Loucy (cell line): ENCODE results near the gene NFIX.

Experiments used
- H2AFZ ChIP-seq: fragments of 200-600 bp; sonication (generic); 2 replicates; pipeline ENCODE4 v1.6.0; 2016; ENCODE audit warnings: antibody characterized with exemption, mild to moderate bottlenecking, low read length, moderate library complexity
- H3F3A ChIP-seq: fragments of 200-600 bp; 2 replicates; pipeline ENCODE4 v1.6.0; 2016; ENCODE audit warnings: antibody characterized with exemption, low read depth, mild to moderate bottlenecking
- H3K27me3 ChIP-seq: fragments of 200-600 bp; sonication (generic); 2 replicates; pipeline ENCODE4 v1.6.1; 2014; ENCODE audit warnings: low read length, mild to moderate bottlenecking; ENCODE audit not compliant: insufficient read depth, poor library complexity, severe bottlenecking
- H3K36me3 ChIP-seq: fragments of 200-600 bp; sonication (generic); 2 replicates; pipeline ENCODE4 v1.6.1; 2016; ENCODE audit warnings: low read length; ENCODE audit not compliant: insufficient read depth
- H3K4me1 ChIP-seq: fragments of 200-600 bp; sonication (generic); 2 replicates; pipeline ENCODE4 v1.5.1; 2014; ENCODE audit warnings: low read length, mild to moderate bottlenecking; ENCODE audit not compliant: insufficient read depth, poor library complexity, severe bottlenecking
- H3K4me2 ChIP-seq: fragments of 200-600 bp; sonication (generic); 2 replicates; pipeline ENCODE4 v1.6.0; 2014; ENCODE audit warnings: antibody characterized with exemption, low read length, low read depth, mild to moderate bottlenecking; ENCODE audit not compliant: poor library complexity, severe bottlenecking
- H3K4me3 ChIP-seq: fragments of 200-600 bp; sonication (generic); 2 replicates; pipeline ENCODE4 v1.5.1; 2014; ENCODE audit warnings: low read length, mild to moderate bottlenecking, mixed read lengths; ENCODE audit not compliant: poor library complexity, severe bottlenecking
- H3K79me2 ChIP-seq: fragments of 200-600 bp; sonication (generic); 2 replicates; pipeline ENCODE4 v1.6.1; 2014; ENCODE audit warnings: low read length; ENCODE audit not compliant: insufficient read depth
- H3K9ac ChIP-seq: fragments of 200-600 bp; sonication (generic); 2 replicates; pipeline ENCODE4 v1.6.0; 2014; ENCODE audit warnings: mild to moderate bottlenecking, low read depth, low read length, moderate library complexity; ENCODE audit not compliant: poor library complexity, severe bottlenecking
- H3K9me2 ChIP-seq: fragments of 200-600 bp; sonication (generic); replicated peaks from 2 replicates; pipeline ENCODE4 v1.6.1; 2016; ENCODE audit warnings: low read depth, low read length, mixed read lengths
- H3K9me3 ChIP-seq: fragments of 200-600 bp; sonication (generic); 2 replicates; pipeline ENCODE4 v1.6.1; 2014; ENCODE audit warnings: mild to moderate bottlenecking, antibody characterized with exemption, low read length, low read depth; ENCODE audit not compliant: insufficient read depth
- H4K20me1 ChIP-seq: fragments of 200-600 bp; sonication (generic); 2 replicates; pipeline ENCODE4 v1.6.0; 2014; ENCODE audit warnings: antibody characterized with exemption, low read length, mild to moderate bottlenecking; ENCODE audit not compliant: insufficient read depth, poor library complexity, severe bottlenecking
- EZH2phosphoT487 ChIP-seq: fragments of 200-600 bp; IDR thresholded peaks from 2 replicates; pipeline ENCODE4 v1.6.1; 2018; ENCODE audit warnings: antibody characterized with exemption, mild to moderate bottlenecking, moderate library complexity, borderline replicate concordance
- TF ChIP-seq, protein P1 (sequence below): fragments of 200-600 bp; sonication (generic); conservative IDR thresholded peaks from 2 replicates; pipeline ENCODE4 v1.5.1; 2014; ENCODE audit warnings: mild to moderate bottlenecking, antibody characterized with exemption, low read length

NFIX gene

DNA sequence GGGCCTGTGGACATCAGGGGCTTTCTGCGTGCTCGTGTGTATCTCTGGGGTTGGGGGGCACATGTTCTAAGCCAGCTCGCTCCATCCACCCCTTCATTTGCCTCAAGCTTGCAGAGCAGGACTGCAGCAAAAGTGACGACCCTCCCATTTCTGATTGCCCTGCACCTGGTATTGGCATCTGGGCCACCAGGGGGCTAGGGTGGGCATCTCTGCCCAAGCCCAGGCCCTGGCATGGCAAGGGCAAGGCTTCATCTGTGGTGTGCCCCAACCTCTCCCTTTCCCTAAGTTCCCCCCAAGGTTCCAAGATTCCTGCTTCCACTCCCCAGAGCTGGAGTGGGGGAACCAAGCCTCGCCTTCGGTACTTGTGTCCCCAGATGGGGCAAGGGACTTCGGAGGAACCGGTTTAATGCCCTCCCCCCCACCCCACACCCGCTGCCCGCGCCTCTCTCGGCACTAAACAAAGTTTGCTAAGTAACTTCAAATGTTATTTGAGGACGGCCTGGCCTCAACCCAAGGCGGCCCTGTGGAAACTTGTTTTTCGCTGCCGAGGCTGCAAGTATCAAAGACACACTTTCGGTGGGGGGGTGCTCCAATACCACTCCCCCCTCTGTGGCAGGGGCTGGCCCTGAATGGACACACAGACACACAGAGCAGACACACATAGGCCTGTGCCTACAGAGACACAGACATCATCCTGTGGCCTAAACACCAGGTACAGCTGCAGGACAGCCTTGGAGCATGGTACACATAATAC is 12.2 kb downstream of the NFIX start:
- Histone ChIP-seq H3K79me2 (no peaks in the 10 kb centered on the region), H2AFZ (no peak overlapping the region), H3K4me1 (no peaks in the 10 kb centered on the region), H3K9me2 (no peaks in the 10 kb centered on the region), H3F3A (no peaks in the 10 kb centered on the region), H4K20me1 (no peaks in the 10 kb centered on the region), H3K36me3 (no peaks in the 10 kb centered on the region), H3K9ac (no peak overlapping the region), H3K4me2 (no peak overlapping the region), H3K4me3 (no peak overlapping the region), H3K9me3 (no peaks in the 10 kb centered on the region), H3K27me3 (no peaks in the 10 kb centered on the region)
- TF ChIP-seq, protein P1, sequence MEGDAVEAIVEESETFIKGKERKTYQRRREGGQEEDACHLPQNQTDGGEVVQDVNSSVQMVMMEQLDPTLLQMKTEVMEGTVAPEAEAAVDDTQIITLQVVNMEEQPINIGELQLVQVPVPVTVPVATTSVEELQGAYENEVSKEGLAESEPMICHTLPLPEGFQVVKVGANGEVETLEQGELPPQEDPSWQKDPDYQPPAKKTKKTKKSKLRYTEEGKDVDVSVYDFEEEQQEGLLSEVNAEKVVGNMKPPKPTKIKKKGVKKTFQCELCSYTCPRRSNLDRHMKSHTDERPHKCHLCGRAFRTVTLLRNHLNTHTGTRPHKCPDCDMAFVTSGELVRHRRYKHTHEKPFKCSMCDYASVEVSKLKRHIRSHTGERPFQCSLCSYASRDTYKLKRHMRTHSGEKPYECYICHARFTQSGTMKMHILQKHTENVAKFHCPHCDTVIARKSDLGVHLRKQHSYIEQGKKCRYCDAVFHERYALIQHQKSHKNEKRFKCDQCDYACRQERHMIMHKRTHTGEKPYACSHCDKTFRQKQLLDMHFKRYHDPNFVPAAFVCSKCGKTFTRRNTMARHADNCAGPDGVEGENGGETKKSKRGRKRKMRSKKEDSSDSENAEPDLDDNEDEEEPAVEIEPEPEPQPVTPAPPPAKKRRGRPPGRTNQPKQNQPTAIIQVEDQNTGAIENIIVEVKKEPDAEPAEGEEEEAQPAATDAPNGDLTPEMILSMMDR = no peak

DNA sequence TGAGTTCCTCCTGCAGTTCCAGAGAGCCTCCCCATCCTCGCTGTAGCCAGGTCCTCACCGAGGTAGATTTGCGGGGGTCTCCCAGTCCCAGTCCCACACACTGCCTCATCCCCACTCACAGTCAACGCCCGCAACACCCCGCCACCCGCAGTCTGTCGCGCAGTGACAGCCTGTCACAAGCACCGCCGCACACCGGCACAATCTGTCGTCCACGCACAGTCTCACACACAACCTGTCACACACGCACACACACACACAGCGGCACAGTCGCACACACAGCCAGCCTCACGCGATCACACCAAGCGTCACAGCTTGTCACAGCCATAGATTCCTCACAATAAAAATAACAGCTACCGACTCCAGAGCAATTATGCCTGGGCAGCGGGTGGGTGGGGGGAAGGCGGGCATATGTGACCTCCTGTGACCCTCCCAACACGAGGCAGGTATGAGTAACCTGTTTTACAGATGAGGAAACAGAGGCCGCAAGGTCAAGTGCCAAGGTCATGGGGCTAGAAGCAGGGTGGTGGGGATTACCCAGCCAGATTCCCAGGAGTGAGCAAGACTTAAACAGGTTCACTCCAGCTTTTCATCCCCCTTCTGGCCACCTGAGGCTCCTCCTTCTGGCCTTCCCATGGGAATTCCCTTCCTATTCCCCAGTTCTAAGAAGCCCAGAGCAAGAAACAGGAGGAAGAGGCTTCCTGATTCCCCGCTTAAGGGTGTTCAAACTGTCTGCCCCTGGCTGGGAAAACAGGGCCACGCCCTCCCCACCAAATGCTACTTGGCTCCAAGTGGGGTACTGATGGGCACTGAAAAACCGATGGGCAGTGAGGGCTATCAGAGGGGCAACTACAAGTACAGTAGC is 13.9 kb downstream of the NFIX start:
- H3K4me2 ChIP-seq = no peak overlapping the region
- H3F3A ChIP-seq = no peaks in the 10 kb centered on the region
- H3K9ac ChIP-seq = no peak overlapping the region
- H4K20me1 ChIP-seq = no peaks in the 10 kb centered on the region
- H3K9me3 ChIP-seq = no peaks in the 10 kb centered on the region
- no peaks in the 10 kb centered on the region for H3K9me2 ChIP-seq
- H3K4me3 ChIP-seq = no peak overlapping the region
- no peak for TF ChIP-seq EZH2phosphoT487
- TF ChIP-seq, protein P1 = no peak
- H3K27me3 ChIP-seq = peaks cover 8% of the 10 kb centered on the region
- peaks cover 9% of the 10 kb centered on the region for H3K4me1 ChIP-seq
- no peak overlapping the region for H2AFZ ChIP-seq
- no peaks in the 10 kb centered on the region for H3K79me2 ChIP-seq
- no peaks in the 10 kb centered on the region for H3K36me3 ChIP-seq

DNA sequence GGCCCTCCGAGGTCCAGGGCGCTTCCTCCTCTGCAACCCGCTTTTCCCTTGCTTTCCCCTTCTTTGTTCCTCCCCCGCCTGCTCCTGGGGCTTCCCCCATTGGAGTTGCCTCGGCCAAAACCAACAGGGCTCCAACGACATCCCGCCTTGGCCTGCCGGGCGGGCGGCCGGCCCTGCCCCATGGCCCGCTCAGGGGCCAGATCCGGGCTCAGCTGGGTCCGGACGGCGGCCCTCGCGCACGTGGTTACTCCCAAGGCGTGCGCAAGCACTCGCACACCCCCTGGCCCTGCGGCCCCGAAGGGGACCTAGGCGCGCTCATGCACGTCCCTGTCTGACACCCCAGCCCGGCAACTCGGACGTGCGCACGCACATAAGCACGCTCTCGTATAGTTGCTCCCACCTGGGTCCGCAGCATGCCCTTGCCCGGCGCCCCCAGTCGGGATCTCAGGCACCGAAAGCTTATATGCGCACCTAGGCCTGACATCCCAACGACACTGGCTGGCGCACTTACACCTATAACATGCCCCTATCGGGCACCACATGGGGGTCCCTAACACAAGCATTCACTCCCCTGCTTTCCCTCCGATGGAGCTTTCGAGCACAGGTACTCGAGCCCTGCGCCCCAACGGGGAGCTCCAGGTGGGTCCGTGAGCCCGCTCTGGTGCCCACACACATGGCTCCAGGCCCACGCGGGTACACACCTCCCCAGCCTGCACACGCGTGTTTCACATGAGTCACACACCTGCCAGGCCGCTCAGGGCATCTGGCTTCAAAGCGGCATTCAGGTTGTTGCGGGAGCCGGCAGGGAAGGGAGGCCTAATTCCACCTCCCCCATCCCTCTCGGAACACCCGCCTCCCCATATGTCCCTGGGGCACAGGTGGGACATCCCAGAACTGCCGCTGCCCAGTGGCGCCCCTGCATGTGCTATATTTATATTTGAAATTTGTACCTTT is 15.0 kb downstream of the NFIX start:
- no peaks in the 10 kb centered on the region for H3K9me2 ChIP-seq
- H3K79me2 ChIP-seq = no peaks in the 10 kb centered on the region
- no peaks in the 10 kb centered on the region for H3F3A ChIP-seq
- peaks cover 14% of the 10 kb centered on the region for H3K4me1 ChIP-seq
- H3K4me3 ChIP-seq = no peak overlapping the region
- H3K27me3 ChIP-seq = peaks cover 8% of the 10 kb centered on the region
- H3K9ac ChIP-seq = no peak overlapping the region
- H3K36me3 ChIP-seq = no peaks in the 10 kb centered on the region
- no peaks in the 10 kb centered on the region for H4K20me1 ChIP-seq
- TF ChIP-seq, protein P1 = no peak
- no peak for TF ChIP-seq EZH2phosphoT487
- H3K4me2 ChIP-seq = no peak overlapping the region
- no peaks in the 10 kb centered on the region for H3K9me3 ChIP-seq
- no peak overlapping the region for H2AFZ ChIP-seq
